Measurements from ENCODE around the gene RHOBTB1. TPM values are rescaled to one million over a fixed set of nuclear protein-coding genes. Genes with fewer than 3 reads are reported as not detected.

Gene RHOBTB1
- total and polyA plus RNA-seq, 9 of the 15 experiments (the other 6 are each of a cell fraction or from before 2014, with no cell fraction given): 1.7 to 11.7 (median 9.3) TPM

DNA sequence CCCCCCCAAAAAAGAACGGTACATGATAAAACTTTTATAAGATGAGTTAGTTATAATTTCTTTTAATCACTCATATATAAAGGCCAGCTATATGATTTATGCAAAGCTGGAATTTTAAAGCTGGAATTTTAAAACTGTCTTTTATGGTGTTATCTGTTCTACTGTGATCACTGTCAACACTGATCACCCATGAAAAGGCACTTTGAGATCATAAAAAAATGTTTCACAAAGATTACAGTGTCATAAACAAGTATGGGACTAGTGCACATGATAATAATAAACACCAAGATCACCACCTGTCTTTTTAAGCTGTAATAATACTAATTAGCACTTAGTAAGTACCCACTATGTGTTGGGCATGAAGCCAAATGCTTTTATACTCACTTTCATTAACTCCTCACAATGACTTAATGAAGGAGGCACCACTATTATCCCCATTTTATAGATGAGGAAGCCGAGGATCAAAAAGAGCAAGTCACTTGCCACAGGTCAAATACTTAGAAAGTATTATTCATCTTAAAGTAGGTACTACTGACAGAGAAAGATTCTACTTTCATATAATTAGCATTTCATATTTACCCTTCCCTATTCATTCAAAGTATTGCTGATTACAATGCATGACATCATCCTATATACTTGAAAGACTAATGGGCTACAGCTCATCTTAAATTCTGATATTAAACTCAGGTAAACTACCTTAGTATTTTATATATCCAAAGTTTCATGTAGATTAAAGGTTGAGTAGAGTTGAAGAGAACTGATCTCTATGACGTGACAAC lies 8.3 kb upstream of the RHOBTB1 start:
- CTCF ChIA-PET (ENCODE audit: low intra/inter-chr PET ratio): no interaction called here
- H3K27ac ChIP-seq (ENCODE audit: extremely low read depth, low read depth, low read length): no peak overlapping the region
- 58% methylated on average over 3 of the region's 3 CpGs for WGBS (ENCODE audit: insufficient coverage, low coverage, missing lambda C conversion rate)
- H3K27me3 ChIP-seq (ENCODE audit: control insufficient read depth in 2 of 2, insufficient read depth in 2 of 2, low read length in 2 of 2): no peaks in the 10 kb centered on the region
- ATAC-seq (no peak), DNase-seq (ENCODE audit: extremely low read depth in 1 of 4, low spot score in 3 of 4) (no peak), FAIRE-seq (no peak)
- peaks cover 0 to 5% of the 10 kb centered on the region in 2 experiments; a peak in 1 of 5 replicates for H3K4me1 ChIP-seq (replicated peaks in 1 of 2; ENCODE audit: control insufficient read depth in 2 of 2, insufficient read depth in 2 of 2, low read length in 2 of 2)
- in situ Hi-C loops (cut with MboI): no loop called here
- H3K36me3 ChIP-seq (ENCODE audit: control insufficient read depth, insufficient read depth, low read length): no peaks in the 10 kb centered on the region
- H3K9me1 ChIP-seq (ENCODE audit: control insufficient read depth, insufficient read depth, low read length): no peaks in the 10 kb centered on the region
- intact Hi-C loops (cut with micrococcal nuclease): no loop called here
- no peaks in the 10 kb centered on the region for H3K79me2 ChIP-seq (ENCODE audit: control insufficient read depth, insufficient read depth, low read length)
- POLR2A ChIA-PET: interaction anchor here (1.4 kb wide), 1 partner anchor 10 kb away, joined by 4 read pairs; no protein-coding TSS in a partner anchor
- no peak overlapping the region for H3K4me2 ChIP-seq (ENCODE audit: insufficient read depth, low read length)
- H2AFZ ChIP-seq (ENCODE audit: low read depth, low read length): no peak overlapping the region
- no TSS peak for BruUV-seq (replicated peaks)
- H4K20me1 ChIP-seq (replicated peaks; ENCODE audit: control insufficient read depth, insufficient read depth, low read length): no peaks in the 10 kb centered on the region
- no peak overlapping the region for H3K9ac ChIP-seq (ENCODE audit: insufficient read depth in 1 of 2, low read depth in 2 of 2, low read length in 2 of 2)
- H3K4me3 ChIP-seq: no peak overlapping the region
- H3K9me3 ChIP-seq (replicated peaks; ENCODE audit: control insufficient read depth, insufficient read depth, low read depth, low read length): no peaks in the 10 kb centered on the region
- TF ChIP-seq ELF4 (CRISPR knock-in tag; IDR thresholded peaks at IDR 0.05): no peak
- TF ChIP-seq ATF7 (IDR thresholded peaks at IDR 0.05): peak; percentile 71; the same call in 1 of the 2 replicates
- TF ChIP-seq, protein P1, sequence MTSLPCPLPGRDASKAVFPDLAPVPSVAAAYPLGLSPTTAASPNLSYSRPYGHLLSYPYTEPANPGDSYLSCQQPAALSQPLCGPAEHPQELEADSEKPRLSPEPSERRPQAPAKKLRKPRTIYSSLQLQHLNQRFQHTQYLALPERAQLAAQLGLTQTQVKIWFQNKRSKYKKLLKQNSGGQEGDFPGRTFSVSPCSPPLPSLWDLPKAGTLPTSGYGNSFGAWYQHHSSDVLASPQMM (CRISPR knock-in tag; IDR thresholded peaks at IDR 0.05): no peak
- TF ChIP-seq NFIC (IDR thresholded peaks at IDR 0.05): peak; percentile 24; the same call in 1 of the 2 replicates
- TF ChIP-seq RBM25 (IDR thresholded peaks at IDR 0.05; ENCODE audit: low read depth, low read length, severe bottlenecking): peak; percentile 67
- TF ChIP-seq POLR3G (IDR thresholded peaks at IDR 0.05; ENCODE audit: extremely low read depth, insufficient read length, insufficient replicate concordance): no peak
- TF ChIP-seq GTF2E2 (tag; IDR thresholded peaks at IDR 0.05): no peak
- TF ChIP-seq PYGO2 (tag; IDR thresholded peaks at IDR 0.05): no peak
- TF ChIP-seq, protein P2, sequence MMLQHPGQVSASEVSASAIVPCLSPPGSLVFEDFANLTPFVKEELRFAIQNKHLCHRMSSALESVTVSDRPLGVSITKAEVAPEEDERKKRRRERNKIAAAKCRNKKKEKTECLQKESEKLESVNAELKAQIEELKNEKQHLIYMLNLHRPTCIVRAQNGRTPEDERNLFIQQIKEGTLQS (IDR thresholded peaks at IDR 0.05): peak; percentile 80
- TF ChIP-seq, protein P2 (CRISPR knock-in tag; conservative IDR thresholded peaks at IDR 0.05): no peak
- TF ChIP-seq, protein P3, sequence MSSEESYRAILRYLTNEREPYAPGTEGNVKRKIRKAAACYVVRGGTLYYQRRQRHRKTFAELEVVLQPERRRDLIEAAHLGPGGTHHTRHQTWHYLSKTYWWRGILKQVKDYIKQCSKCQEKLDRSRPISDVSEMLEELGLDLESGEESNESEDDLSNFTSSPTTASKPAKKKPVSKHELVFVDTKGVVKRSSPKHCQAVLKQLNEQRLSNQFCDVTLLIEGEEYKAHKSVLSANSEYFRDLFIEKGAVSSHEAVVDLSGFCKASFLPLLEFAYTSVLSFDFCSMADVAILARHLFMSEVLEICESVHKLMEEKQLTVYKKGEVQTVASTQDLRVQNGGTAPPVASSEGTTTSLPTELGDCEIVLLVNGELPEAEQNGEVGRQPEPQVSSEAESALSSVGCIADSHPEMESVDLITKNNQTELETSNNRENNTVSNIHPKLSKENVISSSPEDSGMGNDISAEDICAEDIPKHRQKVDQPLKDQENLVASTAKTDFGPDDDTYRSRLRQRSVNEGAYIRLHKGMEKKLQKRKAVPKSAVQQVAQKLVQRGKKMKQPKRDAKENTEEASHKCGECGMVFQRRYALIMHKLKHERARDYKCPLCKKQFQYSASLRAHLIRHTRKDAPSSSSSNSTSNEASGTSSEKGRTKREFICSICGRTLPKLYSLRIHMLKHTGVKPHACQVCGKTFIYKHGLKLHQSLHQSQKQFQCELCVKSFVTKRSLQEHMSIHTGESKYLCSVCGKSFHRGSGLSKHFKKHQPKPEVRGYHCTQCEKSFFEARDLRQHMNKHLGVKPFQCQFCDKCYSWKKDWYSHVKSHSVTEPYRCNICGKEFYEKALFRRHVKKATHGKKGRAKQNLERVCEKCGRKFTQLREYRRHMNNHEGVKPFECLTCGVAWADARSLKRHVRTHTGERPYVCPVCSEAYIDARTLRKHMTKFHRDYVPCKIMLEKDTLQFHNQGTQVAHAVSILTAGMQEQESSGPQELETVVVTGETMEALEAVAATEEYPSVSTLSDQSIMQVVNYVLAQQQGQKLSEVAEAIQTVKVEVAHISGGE (CRISPR knock-in tag; IDR thresholded peaks at IDR 0.05): no peak
- TF ChIP-seq ZNF24 (IDR thresholded peaks at IDR 0.05): peak; percentile 84
- no peak for TF ChIP-seq ZFP30 (CRISPR knock-in tag; IDR thresholded peaks at IDR 0.05; ENCODE audit: borderline replicate concordance)
- no peak for TF ChIP-seq SREBF2 (CRISPR knock-in tag; IDR thresholded peaks at IDR 0.05)
- no peak for TF ChIP-seq KAT7 (CRISPR knock-in tag; IDR thresholded peaks at IDR 0.05; ENCODE audit: borderline replicate concordance)
- no peak for TF ChIP-seq JUND (IDR thresholded peaks at IDR 0.05; ENCODE audit: borderline replicate concordance, low read depth, low read length)
- TF ChIP-seq JUND (tag; IDR thresholded peaks at IDR 0.05; ENCODE audit: borderline replicate concordance, low read depth, low read length): 0 out of 3 replicates have a peak, but pooled peaks have one; percentile 14
- TF ChIP-seq SMC3 (conservative IDR thresholded peaks at IDR 0.05; ENCODE audit: insufficient read depth, low read depth, low read length): no peak

Data from K562 (cell line).